ENCODE measurements around the gene B3GNT7. TPM values are rescaled to one million over a fixed set of nuclear protein-coding genes. Genes with fewer than 3 reads are reported as not detected.
A peak's percentile ranks its signal among the peaks of the same experiment; 100 is the strongest.
"Not testable (repeated sequence)": the region's sequence is repeated elsewhere in the genome, so short reads cannot be mapped to it uniquely, and the experiment has no call there.

B3GNT7 gene, protein sequence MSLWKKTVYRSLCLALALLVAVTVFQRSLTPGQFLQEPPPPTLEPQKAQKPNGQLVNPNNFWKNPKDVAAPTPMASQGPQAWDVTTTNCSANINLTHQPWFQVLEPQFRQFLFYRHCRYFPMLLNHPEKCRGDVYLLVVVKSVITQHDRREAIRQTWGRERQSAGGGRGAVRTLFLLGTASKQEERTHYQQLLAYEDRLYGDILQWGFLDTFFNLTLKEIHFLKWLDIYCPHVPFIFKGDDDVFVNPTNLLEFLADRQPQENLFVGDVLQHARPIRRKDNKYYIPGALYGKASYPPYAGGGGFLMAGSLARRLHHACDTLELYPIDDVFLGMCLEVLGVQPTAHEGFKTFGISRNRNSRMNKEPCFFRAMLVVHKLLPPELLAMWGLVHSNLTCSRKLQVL
- polyA plus RNA-seq (2013, experiment 1 of 2; ENCODE audit: insufficient read length), result 0.04 TPM
- 0.12 TPM for polyA plus RNA-seq (2013, experiment 2 of 2; ENCODE audit: insufficient read length)

DNA sequence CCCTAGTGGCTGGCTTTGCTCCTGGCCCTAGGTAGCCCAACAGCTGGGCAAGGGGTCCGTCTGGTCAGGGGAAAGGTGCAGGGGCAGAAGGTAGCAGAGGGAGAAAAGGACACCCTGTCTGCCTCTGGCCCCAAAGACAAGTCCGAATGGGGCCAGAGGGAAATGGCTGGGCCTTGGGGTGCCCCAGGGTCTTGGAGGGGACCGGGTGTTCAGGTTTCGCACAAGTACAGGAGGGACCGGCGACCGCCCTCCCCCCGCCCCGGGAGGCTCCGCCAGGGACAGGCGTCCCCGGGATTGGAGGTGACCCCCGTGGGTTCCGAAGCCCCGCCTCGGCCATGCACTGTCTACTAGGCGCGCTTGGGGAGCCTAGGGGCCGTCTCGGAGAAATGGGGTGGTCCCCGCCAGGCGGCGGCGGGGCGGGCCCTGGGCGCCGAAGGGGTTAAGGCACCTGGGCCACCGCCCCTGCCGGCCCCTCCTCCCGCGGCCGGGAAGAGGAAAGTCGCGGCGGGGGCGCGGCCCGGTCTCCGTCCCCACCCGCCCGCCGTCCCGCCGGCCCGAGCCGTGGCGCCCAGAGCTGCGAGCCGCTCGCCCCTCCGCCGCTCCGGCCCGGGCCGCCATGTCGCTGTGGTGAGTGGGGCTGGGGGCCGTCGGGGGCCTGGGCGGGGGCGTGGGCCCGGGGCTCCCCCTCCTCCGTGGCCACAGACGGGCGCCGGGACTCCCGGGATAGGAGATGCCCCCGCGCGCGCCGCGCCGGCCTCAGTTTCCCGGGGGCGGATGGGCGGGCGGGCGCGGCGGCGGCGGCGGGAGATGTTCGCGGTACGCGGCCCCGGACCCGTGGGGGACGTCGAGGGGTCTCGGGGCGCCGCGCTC, at the start of gene B3GNT7:
Gene B3GNT7, plus strand, starts transcription at position 523 of the 870 bp plus-strand sequence. Its CDS starts 94 bp downstream, at position 617.
- no peak for DNase-seq

DNA sequence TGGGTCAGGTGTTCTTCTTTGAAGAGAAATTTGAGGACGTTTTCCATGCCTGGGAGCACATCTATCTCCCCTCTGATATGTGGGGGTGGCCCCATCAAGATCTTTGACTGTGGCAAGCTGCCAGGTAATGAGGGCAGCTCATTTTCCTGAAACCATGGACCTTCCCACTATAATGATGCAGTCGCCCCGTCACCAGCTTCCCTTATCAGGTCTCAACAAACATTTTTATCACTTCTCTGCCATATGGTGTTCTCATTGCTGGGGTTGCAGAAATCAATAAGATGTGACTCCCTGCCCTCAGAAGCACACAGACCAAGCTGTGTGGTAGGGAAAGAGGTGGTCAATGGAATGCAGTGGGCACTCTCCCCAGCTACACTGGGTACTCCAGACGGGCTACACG, 48.4 kb upstream of the B3GNT7 start:
- DNase-seq, result no peak

DNA sequence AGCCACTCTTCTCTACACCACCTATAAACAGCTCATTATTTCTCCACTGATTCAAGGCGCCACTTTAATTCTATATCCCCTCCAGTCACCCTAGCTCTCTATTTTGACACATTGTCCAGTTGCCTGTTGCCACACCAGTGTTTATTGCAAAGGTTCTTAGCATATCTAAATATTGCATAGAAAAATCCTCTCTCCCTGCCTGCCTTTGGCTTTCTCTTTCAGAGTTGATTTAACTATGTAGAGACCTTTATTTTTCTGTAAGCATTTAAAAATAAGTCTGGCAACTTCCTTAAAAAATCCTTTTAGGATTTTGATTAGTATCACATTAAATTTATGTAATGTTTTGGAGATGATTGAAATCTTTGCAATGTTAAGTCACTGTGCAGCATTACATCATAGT, 47.9 kb upstream of the B3GNT7 start:
- DNase-seq, result no peak

- peak; percentile 9 for DNase-seq
These were observed 47.3 kb upstream of the B3GNT7 start for GRCh38 chr2:231348173-231348572.

DNA sequence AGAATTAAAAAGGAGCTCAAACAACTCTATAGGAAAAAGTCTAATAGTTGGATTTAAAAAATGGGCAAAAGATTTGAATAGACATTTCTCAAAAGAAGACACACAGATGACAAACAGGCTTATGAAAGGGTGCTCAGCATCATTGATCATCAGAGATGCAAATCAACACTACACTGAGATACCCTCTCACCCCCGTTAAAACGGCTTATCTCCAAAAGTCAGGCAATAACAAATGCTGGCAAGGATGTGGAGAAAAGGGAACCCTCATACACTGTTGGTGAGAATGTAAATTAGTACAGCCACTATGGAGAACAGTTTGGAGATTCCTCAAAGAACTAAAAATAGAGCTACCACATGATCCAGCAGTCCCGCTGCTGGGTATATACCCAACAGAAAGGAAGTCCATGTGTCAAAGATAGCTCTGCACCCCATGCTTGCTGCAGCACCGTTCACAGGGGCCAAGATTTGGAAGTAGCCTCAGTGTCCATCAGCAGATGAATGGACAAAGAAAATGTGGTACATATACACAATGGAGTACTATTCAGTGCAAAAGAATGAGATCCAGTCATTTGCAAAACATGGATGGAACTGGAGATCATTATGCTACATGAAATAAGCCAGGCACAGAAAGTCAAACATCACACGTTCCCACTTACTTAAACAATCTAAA, 46.7 kb upstream of the B3GNT7 start:
- DNase-seq, result no peak

DNA sequence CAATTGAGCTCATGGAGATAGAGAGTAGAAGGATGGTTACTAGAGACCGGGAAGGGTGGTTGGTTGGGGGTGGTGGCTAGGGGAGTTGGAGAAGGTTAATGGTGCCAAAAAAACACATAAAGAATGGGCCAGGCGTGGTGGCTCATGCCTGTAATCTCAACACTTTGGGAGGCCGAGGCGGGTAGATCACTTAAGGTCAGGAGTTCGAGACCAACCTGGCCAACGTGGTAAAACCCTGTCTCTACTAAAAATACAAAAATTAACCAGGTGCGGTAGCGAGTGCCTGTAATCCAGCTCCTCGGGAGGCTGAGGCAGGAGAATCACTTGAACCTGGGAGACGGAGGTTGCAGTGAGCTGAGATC, 46.2 kb upstream of the B3GNT7 start:
- not testable (repeated sequence) for DNase-seq

DNA sequence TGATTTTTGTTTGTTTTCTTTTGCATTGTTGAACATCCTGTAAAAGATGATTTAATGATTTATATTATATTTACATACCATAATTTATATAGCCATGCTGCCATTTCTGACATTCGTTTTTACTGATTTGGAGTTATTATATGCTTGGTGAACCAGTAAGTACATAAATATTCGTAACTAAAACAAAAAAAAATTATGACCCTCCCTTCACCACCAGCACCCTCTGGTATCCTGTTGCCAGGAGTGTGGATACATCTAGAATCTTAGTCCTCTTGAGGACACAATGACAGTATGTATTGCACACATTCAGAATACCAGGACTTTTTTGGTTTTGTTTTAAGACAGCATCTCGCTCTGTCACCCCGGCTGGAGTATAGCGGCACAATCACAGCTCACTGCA, 43.9 kb upstream of the B3GNT7 start:
- no peak for DNase-seq

DNA sequence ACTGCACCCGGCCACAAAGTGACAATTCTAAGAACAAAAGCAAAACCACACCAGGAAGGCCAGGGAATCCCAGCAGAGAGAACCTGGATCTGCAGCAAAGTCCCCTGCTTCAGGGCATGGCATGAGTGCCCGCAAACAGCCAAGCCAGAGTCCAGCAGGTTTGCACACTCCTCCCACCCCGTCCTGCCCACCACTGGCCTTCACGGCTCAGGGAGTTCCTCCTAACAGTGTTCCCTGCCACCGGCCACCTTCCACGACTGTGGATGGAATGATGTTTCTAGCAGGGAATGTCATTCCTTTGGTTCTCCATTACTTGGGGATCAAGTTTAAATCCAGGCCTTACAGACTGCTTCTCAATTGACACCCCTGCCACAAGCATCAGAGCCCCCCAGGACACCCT, 42.0 kb upstream of the B3GNT7 start:
- DNase-seq, result no peak

GRCh38 chr2:231355508-231356465, 39.7 kb upstream of the B3GNT7 start:
- no peak for DNase-seq

DNA sequence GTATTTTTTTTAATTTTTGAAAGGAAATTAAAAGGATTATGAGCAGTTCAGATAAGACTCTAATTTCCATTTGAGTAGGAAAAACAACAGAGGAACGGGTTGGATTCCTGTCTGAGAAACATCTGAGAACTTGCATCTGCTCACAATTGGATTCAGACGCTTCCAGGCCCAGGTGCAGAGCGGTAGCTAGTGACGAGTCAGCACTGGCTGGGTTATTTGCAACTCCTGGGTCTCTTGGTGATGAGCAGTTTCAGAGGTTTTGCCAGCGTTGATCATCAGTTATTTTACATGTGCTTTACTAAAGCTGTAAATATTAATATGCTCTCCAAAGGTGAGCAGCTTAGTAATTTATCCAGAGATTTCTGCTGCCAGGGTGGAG, 39.1 kb upstream of the B3GNT7 start:
- DNase-seq, result no peak

DNA sequence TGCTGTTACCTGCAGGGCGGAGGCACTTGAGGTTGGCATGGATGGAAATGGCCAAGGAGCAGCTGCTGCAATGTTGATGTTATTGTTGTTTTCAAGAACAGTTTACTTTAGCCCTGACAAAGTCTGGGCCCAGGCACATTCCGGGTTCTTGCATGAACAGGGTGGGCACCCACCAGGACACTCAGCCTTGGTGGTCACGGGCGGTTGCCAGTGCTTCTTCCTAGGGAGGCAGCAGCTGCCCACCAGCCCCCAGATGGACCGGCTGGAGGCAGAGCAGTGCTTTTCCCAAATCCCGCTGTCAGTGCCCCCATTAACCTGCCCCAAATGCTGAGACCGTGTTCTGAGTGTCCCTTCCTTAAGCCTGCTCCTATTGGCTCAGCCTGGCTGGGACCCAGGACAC, 38.5 kb upstream of the B3GNT7 start:
- no peak for DNase-seq

DNA sequence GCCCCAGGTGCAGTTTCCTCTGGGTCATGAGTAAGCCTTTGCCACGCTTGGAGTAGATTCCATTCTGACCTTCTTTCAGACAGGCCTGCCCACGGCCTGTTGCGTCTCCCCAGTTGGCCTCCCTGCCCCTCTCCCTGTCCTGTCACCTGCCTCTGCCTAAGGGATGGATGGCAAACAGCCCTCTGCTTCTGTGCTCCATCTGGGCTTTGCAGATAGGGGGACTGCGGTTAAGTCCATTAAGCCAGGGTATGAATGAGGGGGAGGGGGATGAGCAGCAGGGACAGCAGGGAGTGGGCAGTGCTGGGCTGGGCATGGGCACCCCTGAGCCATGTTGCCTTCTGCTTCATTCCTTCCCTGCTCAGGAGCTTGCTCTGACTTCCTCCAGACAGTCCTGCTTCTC, 37.6 kb upstream of the B3GNT7 start:
- DNase-seq, result no peak

GRCh38 chr2:231359441-231359840, 36.1 kb upstream of the B3GNT7 start:
- no peak for DNase-seq

DNA sequence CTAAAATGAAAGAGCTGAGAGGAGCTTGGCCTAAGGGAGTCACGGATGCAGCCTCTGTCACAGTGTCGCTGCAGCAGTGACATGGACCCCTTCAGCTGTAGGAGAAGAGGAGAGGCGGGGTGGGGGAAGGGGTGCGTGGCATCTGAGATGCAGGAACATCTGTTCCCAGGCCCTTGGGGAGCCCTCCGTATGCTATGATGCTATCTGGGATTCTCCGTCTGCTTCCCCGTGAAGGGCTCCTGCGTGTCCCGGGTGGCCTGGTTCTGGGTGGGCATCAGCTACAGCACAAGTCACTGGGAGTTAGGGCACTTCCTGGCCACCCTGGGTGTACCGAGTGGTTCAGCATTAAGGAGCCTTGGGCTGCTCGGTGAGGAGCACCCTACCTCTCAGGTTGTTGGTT, 35.6 kb upstream of the B3GNT7 start:
- no peak for DNase-seq

DNA sequence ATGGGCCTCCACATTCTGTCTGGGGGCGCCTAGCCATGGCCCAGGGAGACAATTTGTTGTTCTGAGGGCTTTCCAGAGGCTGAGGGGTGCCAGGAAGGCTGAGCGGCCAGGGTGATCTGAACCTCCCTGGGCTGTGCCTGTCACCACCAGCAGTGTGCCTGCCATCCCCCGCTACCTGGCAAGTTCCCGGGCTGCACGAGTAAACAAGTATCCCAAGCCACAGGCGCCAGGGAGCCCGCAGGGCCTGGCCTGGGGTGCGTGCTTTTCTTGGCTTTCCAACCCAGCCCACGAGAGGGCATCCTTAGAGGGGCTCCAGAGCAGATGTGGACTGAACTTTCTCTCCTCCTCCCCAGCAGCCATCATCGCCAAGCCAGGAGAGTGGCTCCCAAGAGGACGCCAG, 35.1 kb upstream of the B3GNT7 start:
- DNase-seq, result no peak

GRCh38 chr2:231360881-231361371, 34.6 kb upstream of the B3GNT7 start:
- DNase-seq, result no peak

- DNase-seq, result no peak
These were observed 33.6 kb upstream of the B3GNT7 start for GRCh38 chr2:231361701-231362554.

DNA sequence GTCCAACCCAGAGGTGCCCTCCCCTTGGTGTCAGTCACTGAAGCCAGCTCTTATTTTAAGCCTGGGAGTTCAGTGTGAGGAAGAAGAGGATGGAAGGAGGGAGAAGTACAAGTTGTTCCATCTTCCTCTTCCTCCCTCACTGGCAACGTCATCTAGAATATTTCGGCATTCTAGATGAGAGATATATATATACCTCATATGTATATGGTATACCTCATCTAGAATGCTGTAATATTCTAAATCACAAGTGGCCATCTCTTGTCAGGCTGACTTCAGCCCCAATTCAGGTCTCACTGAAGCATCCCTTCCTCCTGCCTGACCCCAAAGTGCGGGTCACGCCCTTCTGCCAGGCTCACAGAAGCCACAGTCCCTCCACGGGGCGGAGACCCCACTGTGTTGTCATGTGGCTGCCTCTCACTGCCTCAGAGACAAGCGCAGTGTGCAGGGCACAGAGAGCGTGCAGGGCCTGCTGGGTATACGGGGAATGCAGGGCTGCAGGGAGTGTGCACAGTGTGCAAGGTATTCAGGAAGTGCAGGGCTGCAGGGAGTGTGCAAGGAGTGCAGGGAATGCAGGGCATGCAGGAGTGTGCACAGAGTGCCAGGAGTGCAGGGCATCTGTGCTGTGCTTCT, 32.8 kb upstream of the B3GNT7 start:
- no peak for DNase-seq

DNA sequence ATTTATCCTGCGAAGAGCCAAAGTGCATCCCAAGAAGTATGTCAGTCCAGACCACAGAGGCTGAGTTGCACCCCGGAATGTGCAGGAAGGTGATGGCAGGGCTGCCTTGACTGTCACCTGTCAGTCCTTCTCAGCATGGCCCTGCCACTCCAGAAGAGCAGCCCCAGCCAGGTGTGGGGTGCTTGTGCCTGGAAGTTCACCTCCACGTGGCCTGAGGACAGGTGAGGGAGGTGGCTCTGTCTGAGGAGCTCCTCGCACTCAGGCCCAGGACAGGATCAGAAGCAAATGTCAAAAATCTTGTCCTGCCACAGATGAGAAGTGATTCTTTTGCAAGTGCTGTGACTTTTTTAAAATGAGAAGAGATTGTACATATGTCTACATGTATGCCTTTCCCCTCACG, 31.4 kb upstream of the B3GNT7 start:
- DNase-seq, result no peak

Data from fibroblast of skin of scalp (primary cell).